GM10847 (cell line): ENCODE results near the gene ELMO3.

Source experiments
- POLR2A ChIP-seq: IDR thresholded peaks from 2 replicates; pipeline ENCODE4 v1.6.1; 2011; ENCODE audit not compliant: insufficient read length; ENCODE audit errors: extremely low read depth

ELMO3 gene

DNA sequence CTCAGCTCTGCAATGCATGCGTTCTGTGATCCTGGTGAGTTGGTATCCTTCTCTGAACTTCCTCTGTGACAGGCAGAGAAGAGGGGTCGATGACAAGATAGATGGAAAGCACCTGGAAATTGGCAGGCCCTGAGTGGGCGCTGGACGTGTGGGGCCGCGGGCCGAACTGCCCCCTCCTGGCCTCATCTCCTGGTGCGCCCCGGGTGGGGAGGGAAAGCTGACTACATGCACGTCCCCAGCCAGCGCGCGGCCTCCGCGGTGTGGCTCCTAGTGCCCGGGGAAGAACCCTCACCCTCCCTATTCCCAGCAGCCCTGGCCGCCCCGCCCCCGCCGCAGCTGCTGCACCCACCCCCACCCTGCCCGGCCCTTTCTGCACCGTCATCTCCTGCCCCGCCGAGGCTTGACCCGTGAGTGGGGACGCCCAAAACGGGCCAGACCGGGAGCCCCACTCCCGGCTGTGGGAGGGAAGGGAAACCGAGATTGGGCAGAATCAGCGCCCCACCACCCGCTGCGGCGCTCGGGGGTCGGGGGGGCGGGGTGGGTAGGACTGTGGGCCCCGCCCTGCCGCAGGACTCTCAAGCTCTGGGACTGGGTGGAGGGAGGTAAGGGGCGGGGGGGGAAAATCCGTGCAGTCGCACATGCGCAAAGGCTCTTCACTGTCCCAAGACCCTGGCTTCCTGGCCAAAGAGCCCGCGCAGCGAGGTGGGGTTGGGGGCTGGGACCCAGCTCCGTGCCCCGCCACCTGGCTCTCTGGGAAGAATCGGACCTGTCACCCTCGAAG is 28.6 kb upstream of the ELMO3 start, which contains the start of gene NOL3:
NOL3 (plus strand) TSS at position 371 of the 781 bp plus-strand sequence.
- TF ChIP-seq POLR2A = peak; percentile 37

DNA sequence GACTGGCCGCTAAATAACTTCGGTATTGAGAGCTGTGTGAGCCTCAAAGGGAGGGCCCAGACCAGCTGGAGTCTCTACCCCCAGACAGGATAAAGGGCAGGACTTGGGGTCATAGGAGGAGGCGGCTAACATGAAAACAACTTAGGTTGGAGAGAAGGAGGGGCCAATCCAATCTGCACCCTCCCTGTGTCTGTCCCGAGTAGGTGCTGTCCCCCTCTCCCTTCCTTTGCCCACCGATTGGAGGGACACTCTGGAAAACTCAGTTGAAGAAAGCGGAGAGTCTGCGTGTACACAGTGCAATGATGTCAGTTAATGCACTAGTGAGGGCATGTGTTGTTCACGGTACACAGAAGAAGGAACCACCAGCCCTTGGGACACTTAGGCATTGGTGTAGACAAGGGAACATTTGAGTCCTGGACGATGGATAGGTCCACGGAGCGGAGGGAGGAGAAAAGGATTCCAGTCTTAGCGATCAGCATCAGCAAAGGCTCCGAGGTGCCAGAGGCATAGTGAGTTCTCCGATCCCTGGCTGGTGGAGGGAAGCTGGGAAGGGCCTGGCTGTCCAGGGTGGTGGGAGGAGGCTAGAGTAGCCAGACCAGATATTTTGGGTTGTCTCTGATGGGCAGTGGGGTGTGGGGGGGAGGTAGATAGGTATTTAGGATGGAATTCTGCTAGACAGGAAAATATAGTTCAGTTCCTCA is 27.8 kb upstream of the ELMO3 start:
- no peak for TF ChIP-seq POLR2A

DNA sequence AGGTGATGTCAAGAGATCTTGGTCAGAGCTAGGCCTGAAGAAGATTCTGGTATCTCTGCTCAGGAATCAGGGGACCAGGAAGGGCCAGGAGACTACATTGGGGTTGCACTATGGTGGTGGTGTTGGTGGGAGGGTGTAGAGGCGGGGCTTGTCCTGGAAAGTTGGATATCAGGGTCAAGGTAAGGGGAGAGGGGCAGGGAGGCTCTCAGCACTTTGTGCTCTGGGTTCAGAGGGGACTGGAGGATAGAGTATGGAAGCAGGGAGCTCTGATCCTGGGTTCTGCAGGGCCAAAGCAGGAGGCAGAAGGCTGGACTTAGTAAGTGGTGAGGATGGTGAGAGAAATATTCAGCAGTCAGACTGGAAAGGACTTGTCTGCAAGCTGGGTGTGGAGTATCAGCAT is 25.6 kb upstream of the ELMO3 start:
- no peak for TF ChIP-seq POLR2A

DNA sequence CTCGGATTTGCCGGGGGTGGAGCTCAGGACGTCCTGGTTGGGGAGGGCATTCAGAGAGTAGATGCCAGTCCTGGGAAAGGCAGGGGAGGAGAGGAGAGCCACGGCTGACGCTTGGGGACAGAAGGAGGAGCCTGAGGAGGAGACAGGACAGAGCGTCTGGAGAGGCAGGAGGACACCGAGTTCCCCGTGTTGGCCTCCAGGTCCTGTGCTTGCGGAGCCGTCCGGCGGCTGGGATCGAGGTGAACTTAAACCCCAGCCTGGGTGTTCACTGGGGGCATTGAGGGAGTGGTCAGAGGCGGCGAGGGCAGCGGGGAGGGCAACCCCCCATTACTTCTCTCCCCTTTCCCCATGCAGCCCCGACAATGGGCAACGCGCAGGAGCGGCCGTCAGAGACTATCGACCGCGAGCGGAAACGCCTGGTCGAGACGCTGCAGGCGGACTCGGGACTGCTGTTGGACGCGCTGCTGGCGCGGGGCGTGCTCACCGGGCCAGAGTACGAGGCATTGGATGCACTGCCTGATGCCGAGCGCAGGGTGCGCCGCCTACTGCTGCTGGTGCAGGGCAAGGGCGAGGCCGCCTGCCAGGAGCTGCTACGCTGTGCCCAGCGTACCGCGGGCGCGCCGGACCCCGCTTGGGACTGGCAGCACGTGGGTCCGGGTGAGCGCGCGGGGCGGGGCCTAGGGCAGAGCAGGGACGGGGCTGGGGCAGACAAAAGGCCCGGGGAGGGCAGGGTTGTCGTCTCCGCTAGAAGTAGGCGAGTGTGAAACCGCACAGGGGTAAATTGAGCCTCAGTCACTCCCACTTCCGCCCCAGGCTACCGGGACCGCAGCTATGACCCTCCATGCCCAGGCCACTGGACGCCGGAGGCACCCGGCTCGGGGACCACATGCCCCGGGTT is 24.9 kb upstream of the ELMO3 start:
- no peak for TF ChIP-seq POLR2A

DNA sequence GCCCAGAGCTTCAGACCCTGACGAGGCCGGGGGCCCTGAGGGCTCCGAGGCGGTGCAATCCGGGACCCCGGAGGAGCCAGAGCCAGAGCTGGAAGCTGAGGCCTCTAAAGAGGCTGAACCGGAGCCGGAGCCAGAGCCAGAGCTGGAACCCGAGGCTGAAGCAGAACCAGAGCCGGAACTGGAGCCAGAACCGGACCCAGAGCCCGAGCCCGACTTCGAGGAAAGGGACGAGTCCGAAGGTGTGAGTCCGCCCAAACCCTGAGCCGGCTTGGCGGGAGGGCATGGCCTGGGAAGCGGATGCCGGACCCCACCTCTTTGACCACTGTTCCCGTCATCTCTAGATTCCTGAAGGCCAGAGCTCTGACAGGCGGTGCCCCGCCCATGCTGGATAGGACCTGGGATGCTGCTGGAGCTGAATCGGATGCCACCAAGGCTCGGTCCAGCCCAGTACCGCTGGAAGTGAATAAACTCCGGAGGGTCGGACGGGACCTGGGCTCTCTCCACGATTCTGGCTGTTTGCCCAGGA is 24.2 kb upstream of the ELMO3 start:
- TF ChIP-seq POLR2A = no peak

DNA sequence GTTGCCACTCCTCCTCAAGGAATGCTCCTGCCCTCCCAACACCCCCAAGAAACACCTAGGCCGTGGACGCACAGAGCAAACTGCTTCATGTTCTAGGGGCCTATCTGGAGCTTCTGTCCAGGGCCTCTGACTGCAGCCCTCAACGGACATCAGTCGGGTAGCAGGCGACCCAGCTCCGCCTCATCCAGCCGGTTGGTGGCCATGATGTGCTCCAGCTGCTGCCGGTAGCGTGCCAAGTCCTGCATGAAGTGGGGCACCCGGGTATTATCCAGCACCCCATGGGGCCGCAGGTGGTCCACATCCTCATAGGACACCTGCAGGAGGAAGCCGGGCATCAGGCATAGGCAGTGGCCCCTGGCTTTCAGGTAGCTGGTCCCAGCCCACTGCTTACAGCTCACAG is 22.3 kb upstream of the ELMO3 start:
- no peak for TF ChIP-seq POLR2A

DNA sequence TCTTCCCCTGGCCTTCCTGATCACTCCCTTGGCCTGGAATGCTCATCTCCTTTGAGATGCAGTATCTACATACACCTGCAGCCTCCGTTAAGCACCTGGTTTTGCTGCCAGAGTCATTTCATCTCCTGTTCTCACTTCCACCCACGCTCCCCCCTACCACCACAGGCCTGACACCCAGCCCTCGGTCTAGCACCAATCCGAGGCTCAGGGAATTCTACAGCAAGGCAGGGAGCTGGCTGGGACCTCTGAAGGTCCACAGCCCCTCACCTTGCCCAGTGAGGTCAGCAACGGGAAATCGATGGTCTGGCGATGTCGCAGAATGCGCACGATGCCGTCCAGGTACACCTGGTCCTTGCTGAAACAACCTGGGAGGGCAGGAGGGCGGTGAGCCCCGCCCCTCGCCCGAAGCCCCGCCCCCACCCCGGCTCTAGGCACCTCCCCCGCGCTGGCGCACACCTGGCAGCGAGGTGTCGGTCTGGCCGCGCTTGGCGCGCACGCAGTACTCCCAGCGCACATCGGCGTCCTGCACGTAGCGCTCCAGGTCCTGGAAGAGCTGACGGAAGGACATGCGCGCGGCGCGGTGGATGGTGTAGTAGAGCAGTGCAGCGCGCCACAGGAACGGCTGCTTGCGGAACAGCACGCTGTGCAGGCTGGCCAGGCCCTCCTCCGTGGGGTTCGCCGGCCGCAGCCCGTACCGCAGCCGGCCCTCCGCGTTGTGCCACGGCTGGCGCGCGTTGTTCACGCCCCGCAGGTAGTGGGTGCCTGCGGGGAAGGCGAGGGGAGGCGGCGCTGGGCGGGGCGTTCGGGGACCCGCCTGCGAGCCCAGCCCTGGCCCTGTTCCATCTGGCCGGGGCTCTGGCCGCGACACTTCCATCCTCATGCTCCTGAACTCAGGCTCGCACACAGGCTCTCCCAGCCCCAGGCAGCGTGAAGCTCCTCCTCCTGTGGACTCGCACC is 20.9 kb upstream of the ELMO3 start:
- TF ChIP-seq POLR2A = no peak

DNA sequence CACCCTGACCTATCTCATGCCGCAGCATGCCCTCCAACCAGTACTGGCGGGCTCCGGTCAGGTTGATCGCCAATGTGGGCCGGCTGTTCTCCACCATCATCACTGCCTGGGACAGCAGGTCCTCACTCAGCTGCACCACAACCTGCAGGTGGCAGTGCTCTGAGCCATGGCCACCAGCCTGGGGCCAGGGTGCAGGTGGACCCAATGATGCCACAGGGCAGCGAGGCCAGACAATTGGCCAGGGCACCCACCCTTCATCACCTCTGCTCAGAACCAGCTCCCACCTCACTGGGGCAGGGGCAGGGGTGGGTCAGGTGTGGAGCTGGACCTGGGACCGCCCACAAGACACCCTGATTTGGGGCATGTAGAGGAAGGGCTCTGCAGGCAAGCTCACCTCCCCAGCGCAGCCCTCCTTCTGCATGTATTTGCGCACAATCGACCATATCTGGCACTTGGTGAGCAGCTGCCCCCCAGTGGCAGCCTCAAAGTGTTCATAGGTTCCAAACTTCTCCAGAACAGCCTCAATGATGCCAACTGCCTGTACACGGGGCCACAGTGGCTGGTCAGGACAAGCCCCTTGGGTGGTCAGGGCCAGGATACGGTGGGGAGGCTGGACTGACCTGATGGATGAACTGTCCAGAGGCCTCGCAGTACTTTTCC is 19.4 kb upstream of the ELMO3 start:
- no peak for TF ChIP-seq POLR2A

DNA sequence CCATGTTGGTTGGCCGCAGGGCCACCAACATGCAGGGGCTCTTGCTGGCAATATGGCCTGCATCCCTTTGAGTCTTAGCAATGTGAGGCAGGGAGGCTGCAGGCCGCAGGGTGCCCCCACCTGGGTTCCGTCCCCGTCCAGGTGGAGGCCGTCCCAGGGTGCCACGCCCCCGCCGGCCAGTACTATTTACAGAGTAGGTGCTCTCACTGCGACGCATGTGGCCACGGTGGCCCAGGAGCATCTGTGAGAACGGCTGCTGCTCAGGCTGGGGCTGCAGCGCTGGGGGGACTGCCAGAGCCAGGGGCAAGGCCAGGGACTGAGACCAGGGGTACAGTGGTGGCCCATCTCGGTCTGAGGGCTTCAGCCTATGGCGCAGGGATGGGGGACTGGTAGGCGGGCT is 18.8 kb upstream of the ELMO3 start:
- TF ChIP-seq POLR2A = no peak

DNA sequence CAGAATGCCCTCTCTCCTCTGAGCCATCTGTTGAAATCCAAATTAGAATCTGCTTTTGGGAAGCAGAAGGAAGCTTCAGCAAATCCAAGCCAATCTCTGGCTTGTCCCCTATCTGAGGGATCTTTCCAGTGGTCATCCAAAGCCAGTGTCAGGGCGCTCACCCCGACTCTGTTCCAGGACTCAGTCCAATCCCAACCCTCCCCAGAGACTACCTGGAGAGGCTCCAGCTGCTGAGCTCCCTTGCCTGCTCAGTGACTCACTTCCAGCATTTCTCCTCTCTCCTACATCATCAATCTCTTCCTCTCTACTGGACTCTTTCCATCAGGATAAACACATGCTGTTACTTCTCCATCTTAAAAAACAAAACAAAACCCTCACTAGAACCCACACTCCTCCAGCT is 17.6 kb upstream of the ELMO3 start:
- no peak for TF ChIP-seq POLR2A

DNA sequence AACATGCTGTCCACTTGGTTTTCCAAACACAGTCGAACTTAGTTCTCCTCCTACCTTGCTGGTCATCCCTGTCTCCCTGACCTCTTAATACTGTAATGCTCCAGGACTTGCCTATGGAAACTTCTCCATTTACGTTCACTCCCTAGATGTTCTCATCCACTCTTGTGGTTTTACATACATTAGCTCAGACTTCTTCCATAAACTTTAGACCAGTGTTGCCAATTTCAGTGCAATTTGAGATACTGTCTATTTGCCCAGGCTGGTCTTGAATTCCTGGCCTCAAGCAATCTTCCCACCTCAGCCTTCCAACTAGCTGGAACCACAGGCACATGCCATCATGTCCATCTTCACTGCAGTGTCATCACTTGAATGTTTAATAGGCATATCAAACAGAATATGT is 16.6 kb upstream of the ELMO3 start:
- no peak for TF ChIP-seq POLR2A

DNA sequence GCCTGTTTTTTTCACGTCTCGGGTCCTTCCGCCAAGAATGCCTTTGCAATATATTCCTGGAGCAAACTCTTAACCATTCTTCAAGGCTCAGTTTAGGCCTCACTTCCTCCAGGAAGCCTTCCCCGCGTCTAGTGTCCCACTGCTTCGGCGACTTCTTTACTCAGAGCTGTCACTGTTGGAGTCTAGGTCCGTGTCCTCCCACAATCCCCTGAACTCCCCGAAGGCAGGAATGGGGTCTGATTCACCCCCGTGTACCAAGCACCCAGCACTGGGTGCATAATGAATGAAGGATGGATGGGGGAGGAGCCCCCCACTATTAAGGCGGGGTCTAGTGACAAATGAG is 15.7 kb upstream of the ELMO3 start:
- TF ChIP-seq POLR2A = no peak

DNA sequence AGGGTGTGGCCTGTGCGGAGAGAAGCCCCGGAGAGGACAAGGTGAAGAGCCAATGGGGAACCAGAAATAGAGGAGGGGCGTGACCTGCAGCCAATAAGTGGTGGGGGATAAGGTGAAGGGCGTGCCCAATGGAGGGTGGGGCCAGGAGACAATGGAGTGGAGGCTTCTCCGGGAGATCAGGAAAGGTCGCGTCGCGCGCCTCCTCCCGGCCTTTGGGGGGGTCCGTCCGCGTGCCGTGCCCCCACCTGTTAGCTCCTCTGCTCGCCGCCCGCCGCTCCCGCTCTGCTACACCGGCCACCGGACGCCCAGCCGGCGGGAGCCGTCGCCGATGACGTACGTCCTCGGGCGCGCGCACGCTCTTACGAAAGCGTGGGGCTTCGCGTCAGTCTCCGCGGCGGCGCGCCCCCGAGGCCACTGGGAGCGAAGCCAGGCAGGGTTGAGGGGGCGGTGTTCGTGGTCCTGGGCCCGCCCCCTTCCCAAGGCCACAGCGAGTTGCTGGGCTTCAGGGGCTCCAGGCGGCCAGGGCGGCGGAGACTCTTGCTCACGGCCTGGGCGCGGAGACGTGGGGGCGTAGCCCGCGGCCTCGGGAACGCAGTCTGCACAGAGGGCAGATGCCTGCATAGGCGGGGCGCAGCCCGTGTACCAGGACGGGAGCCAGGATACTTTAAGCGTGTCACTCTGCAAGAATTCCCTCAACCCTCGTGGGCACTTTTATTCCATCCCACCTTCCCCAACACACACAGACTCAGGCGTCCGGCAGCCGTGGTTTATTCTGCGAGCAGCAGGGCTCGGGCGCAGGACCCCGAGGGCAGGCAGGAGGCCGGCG is 15.1 kb upstream of the ELMO3 start, which contains the start of gene MATCAP1:
MATCAP1 (minus strand) TSS at position 337 of the 826 bp plus-strand sequence. CDS start 3,353 bp downstream, outside the sequence.
- no peak for TF ChIP-seq POLR2A
